ENCODE measurements around the gene AOPEP. TPM values are rescaled to one million over a fixed set of nuclear protein-coding genes. Genes with fewer than 3 reads are reported as not detected.

The AOPEP gene
- total RNA-seq, 1 experiment from 2014 or later = 89.5 TPM

DNA sequence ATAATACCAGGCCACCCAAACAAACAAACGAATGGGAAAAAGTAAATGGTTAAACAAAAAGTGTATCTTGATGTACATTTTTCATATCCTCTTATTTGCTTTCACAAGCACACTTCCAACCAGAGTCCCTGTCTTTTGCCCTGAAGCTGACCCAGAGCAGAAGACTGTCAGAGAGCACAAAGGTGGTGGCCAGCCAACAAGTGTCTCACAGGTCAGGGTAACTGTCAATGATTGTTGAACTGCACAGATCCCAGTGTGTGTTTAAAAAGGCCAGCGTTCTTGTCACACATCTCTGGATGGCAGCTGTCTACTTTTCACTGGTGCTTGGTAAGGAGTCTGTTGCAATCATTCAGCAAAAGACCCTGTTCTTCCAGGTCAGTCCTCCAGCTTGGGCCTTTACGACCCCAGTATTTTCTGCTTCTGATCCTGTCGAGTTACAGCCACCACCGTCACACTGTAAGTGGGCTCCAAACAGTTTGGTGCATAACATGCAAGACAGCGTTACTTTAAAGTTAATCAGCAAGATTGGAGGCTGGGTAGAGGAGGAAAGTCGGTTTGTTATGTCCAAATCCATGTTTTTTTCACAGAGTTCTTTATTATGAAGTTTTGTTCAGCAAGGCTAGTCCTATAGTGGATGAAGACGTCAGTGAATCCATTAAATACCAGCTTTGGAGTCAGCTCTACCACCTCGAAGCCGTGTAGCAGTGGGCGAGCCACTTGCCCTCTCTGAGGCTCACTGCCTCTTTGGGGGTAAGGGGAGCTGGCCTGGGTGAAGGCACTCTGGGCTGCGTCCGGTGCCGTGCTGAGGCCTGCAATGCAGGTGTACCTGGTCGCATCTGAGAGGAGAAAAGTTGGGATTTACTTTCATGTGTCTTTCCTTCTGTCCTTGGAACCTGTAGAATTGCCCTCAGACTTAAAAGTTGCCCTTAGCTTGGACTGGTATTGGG is 265.7 kb downstream of the AOPEP start:
- Mint-ChIP-seq H3K9me3 (ENCODE audit: low read depth, unreplicated experiment) (no peaks in the 10 kb centered on the region), H3K27me3 (ENCODE audit: unreplicated experiment) (no peaks in the 10 kb centered on the region), H3K4me3 (ENCODE audit: low read depth, unreplicated experiment) (no peak overlapping the region), H3K4me1 (ENCODE audit: low read depth, unreplicated experiment) (no peaks in the 10 kb centered on the region), H3K36me3 (ENCODE audit: insufficient read depth, unreplicated experiment) (no peaks in the 10 kb centered on the region), H3K27ac (ENCODE audit: unreplicated experiment) (no peak overlapping the region)
- CTCF ChIA-PET = no interaction called here
- DNase-seq = no peak
- intact Hi-C loops (cut with micrococcal nuclease; ENCODE audit: unreplicated experiment) = no loop called here
- no peak for TF ChIP-seq CTCF (IDR thresholded peaks at IDR 0.05; ENCODE audit: unreplicated experiment)
- no TSS peak for BruUV-seq (replicated peaks)

- Mint-ChIP-seq H3K27ac (ENCODE audit: unreplicated experiment) (no peak overlapping the region), H3K36me3 (ENCODE audit: insufficient read depth, unreplicated experiment) (no peaks in the 10 kb centered on the region), H3K4me3 (ENCODE audit: low read depth, unreplicated experiment) (no peak overlapping the region), H3K27me3 (ENCODE audit: unreplicated experiment) (no peaks in the 10 kb centered on the region), H3K9me3 (ENCODE audit: low read depth, unreplicated experiment) (no peaks in the 10 kb centered on the region), H3K4me1 (ENCODE audit: low read depth, unreplicated experiment) (no peaks in the 10 kb centered on the region)
- intact Hi-C loops (cut with micrococcal nuclease; ENCODE audit: unreplicated experiment) = no loop called here
- BruUV-seq (replicated peaks) = no TSS peak
- CTCF ChIA-PET = no interaction called here
- no peak for TF ChIP-seq CTCF (IDR thresholded peaks at IDR 0.05; ENCODE audit: unreplicated experiment)
- DNase-seq = no peak
These were observed 266.8 kb downstream of the AOPEP start for GRCh38 chr9:94993160-94993820.

DNA sequence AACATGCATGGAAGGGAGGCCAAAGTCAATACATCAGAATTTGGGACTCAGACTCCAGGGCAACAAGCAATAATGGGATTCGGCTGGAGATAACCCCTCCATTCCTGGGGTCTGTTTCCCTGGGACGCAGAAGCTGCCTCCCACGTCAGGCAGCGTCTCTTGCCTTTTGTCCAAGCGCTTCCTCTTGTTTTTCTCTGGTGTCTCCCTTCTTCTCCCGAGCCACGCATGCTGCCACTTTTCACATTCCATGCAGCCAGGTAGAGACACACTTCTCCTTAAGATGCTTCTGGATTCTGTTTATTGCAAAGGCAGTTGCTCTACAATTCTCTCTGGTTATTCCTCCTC is 267.3 kb downstream of the AOPEP start:
- no TSS peak for BruUV-seq (replicated peaks)
- Mint-ChIP-seq H3K4me1 (ENCODE audit: low read depth, unreplicated experiment) (no peaks in the 10 kb centered on the region), H3K9me3 (ENCODE audit: low read depth, unreplicated experiment) (no peaks in the 10 kb centered on the region), H3K27ac (ENCODE audit: unreplicated experiment) (no peak overlapping the region), H3K27me3 (ENCODE audit: unreplicated experiment) (no peaks in the 10 kb centered on the region), H3K4me3 (ENCODE audit: low read depth, unreplicated experiment) (no peak overlapping the region), H3K36me3 (ENCODE audit: insufficient read depth, unreplicated experiment) (no peaks in the 10 kb centered on the region)
- CTCF ChIA-PET = interaction anchor here (0.8 kb wide), 1 partner anchor 26 kb away, joined by 4 read pairs; no protein-coding TSS in a partner anchor
- no peak for DNase-seq
- no peak for TF ChIP-seq CTCF (IDR thresholded peaks at IDR 0.05; ENCODE audit: unreplicated experiment)
- intact Hi-C loops (cut with micrococcal nuclease; ENCODE audit: unreplicated experiment) = no loop called here

DNA sequence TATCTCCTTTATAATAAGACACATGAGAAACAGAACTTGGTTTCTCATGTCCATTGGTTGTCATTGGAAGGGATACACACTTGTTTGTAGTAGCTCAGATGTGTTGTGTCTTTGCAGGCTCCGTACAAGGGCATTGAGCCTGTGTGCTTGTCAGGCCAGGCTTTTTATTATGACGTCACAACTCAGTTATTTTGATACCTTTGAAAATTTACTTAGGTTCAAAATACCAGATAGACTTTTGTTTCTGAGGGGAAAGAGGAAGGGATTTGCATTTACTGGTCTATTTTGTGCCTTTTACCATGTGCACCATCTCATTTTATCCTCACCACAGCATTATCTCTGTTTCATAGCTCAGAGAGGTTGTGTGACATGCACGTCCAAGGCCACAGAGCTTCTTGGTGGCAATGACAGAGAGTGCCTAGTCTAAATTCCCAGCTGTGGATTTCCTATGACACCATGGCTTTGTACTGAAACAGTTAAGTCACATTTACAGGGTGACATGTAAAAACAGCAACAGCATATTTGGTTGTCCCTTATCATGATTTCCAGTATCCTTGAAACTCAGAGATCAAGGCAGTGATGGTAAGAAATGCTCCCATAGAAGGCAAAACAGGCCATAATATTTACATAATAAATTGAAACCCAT is 268.7 kb downstream of the AOPEP start:
- H3K27me3 Mint-ChIP-seq (ENCODE audit: unreplicated experiment) = no peaks in the 10 kb centered on the region
- H3K36me3 Mint-ChIP-seq (ENCODE audit: insufficient read depth, unreplicated experiment) = no peaks in the 10 kb centered on the region
- H3K4me1 Mint-ChIP-seq (ENCODE audit: low read depth, unreplicated experiment) = no peaks in the 10 kb centered on the region
- CTCF ChIA-PET = no interaction called here
- intact Hi-C loops (cut with micrococcal nuclease; ENCODE audit: unreplicated experiment) = no loop called here
- no TSS peak for BruUV-seq (replicated peaks)
- H3K9me3 Mint-ChIP-seq (ENCODE audit: low read depth, unreplicated experiment) = no peaks in the 10 kb centered on the region
- DNase-seq = no peak
- no peak overlapping the region for H3K27ac Mint-ChIP-seq (ENCODE audit: unreplicated experiment)
- no peak overlapping the region for H3K4me3 Mint-ChIP-seq (ENCODE audit: low read depth, unreplicated experiment)
- no peak for TF ChIP-seq CTCF (IDR thresholded peaks at IDR 0.05; ENCODE audit: unreplicated experiment)
